ENCODE data around the gene PCDHA2. TPM values are rescaled to one million over a fixed set of nuclear protein-coding genes. Genes with fewer than 3 reads are reported as not detected.

PCDHA2 gene
- total RNA-seq = not detected in 2 replicates

GRCh38 chr5:140794595-140795258 is at the start of gene PCDHA2:
TSS of gene PCDHA2 (plus strand) at chr5:140794852.

GRCh38 chr5:140785905-140786686 is 8.6 kb upstream of the PCDHA2 start, which contains the start of gene PCDHA1:
TSS of gene PCDHA1 (plus strand) at chr5:140786140.

DNA sequence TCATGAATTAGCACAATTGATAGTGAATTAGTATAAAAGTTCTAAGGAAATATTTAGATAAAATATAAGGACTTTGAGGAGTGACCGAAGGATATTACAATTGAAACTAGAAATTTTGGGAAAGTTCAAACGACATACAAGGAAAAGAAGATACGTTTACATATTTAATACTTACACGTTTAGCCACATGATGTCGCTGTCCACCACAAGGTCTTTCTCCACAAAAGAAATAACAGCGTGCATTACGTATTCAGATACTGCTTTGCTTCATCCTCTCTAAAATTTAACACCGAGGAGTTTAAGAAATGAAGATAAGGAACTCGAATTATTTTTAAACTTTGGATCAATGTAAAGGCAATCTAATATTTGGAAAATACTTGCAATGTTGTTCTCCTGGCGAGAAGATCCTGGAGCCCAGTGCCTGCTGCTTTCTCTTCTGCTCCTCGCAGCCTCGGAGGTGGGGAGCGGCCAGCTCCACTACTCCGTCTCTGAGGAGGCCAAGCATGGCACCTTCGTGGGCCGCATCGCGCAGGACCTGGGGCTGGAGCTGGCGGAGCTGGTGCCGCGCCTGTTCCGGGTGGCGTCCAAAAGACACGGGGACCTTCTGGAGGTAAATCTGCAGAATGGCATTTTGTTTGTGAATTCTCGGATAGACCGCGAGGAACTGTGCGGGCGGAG is 6.3 kb downstream of the PCDHA2 start, which contains the start of gene PCDHA3:
PCDHA3 (plus strand) TSS at position 242 of the 678 bp plus-strand sequence.

GRCh38 chr5:140806834-140807775 is 12.5 kb downstream of the PCDHA2 start, which contains the start of gene PCDHA4:
TSS of gene PCDHA4 (plus strand) at chr5:140807068.

GRCh38 chr5:140821375-140822280 is 27.0 kb downstream of the PCDHA2 start, which contains the start of gene PCDHA5:
TSS of gene PCDHA5 (plus strand) at chr5:140821613.

DNA sequence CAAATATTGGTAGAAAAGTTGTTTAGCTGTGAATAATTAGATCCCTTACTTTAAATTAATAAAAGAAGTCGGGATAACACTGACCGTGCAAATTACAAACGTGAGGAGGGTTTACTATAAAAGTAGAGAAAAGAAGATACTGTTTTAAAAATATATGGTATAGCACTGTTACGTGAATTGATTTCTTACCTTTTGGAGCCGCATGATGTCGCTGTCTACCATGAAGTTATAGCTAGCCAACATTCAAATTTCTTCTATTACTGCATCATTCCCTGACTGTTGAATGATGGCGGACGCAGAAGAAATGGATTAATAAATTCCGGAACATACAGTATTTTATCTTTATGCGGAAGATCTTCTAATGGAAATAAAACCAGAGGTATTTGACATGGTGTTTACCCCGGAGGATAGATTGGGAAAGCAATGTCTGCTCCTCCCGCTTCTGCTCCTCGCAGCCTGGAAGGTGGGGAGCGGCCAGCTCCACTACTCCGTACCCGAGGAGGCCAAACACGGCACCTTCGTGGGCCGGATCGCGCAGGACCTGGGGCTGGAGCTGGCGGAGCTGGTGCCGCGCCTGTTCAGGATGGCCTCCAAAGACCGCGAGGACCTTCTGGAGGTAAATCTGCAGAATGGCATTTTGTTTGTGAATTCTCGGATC is 33.2 kb downstream of the PCDHA2 start, which contains the start of gene PCDHA6:
PCDHA6 (plus strand) TSS at position 257 of the 658 bp plus-strand sequence; CDS start at position 389, 132 bp downstream.

GRCh38 chr5:140833993-140834392 is 39.3 kb downstream of the PCDHA2 start, which contains the start of gene PCDHA7:
TSS of gene PCDHA7 (plus strand) at chr5:140834269. CDS start at chr5:140834384, 115 bp downstream.

GRCh38 chr5:140840978-140841962 is 46.6 kb downstream of the PCDHA2 start, which contains the start of gene PCDHA8:
TSS of gene PCDHA8 (plus strand) at chr5:140841187. CDS start at chr5:140841322, 135 bp downstream.

Other genes starting within 250 kb of the PCDHA2 start
- gene EIF4EBP3, start 247.2 kb upstream of the PCDHA2 start, total RNA-seq = 6.4 and 7.2 TPM in 2 replicates
- gene SRA1, start 237.4 kb upstream of the PCDHA2 start, total RNA-seq = 40.8 and 58.3 TPM in 2 replicates
- gene APBB3, start 230.3 kb upstream of the PCDHA2 start, total RNA-seq = 5.0 and 7.7 TPM in 2 replicates
- 37.6 and 43.4 TPM in 2 replicates for gene SLC35A4, start 230.0 kb upstream of the PCDHA2 start, total RNA-seq
- 0.08 and 0.76 TPM in 2 replicates for gene CD14, start 161.7 kb upstream of the PCDHA2 start, total RNA-seq
- 27.4 and 28.1 TPM in 2 replicates for gene TMCO6, start 155.4 kb upstream of the PCDHA2 start, total RNA-seq
- gene NDUFA2, start 147.2 kb upstream of the PCDHA2 start, total RNA-seq = 44.7 and 60.0 TPM in 2 replicates
- 63.2 and 93.5 TPM in 2 replicates for gene IK, start 147.0 kb upstream of the PCDHA2 start, total RNA-seq
- 14.7 and 16.0 TPM in 2 replicates for gene WDR55, start 129.9 kb upstream of the PCDHA2 start, total RNA-seq
- 0.78 and 1.6 TPM in 2 replicates for gene DND1, start 121.3 kb upstream of the PCDHA2 start, total RNA-seq
- 63.0 and 96.6 TPM in 2 replicates for gene HARS1, start 103.5 kb upstream of the PCDHA2 start, total RNA-seq
- gene HARS2, start 103.4 kb upstream of the PCDHA2 start, total RNA-seq = 26.0 and 27.2 TPM in 2 replicates
- gene ZMAT2, start 94.4 kb upstream of the PCDHA2 start, total RNA-seq = 29.0 and 31.2 TPM in 2 replicates
- gene PCDHA1, start 8.7 kb upstream of the PCDHA2 start, total RNA-seq = not detected in 2 replicates
- gene PCDHA3, start 6.2 kb downstream of the PCDHA2 start, total RNA-seq = not detected in 2 replicates
- gene PCDHA4, start 12.2 kb downstream of the PCDHA2 start, total RNA-seq = not detected in 2 replicates
- not detected in 2 replicates for gene PCDHA5, start 26.8 kb downstream of the PCDHA2 start, total RNA-seq
- 0.16 TPM in 1 of 2 replicates, not detected in the other for gene PCDHA6, start 33.1 kb downstream of the PCDHA2 start, total RNA-seq
- gene PCDHA7, start 39.4 kb downstream of the PCDHA2 start, total RNA-seq = not detected in 2 replicates
- gene PCDHA8, start 46.3 kb downstream of the PCDHA2 start, total RNA-seq = not detected in 2 replicates
- not detected in 2 replicates for gene PCDHA9, start 53.5 kb downstream of the PCDHA2 start, total RNA-seq
- gene PCDHA10, start 61.0 kb downstream of the PCDHA2 start, total RNA-seq = not detected in 2 replicates
- under 0.01 TPM in 1 of 2 replicates, not detected in the other for gene PCDHA11, start 74.1 kb downstream of the PCDHA2 start, total RNA-seq
- gene PCDHA12, start 80.5 kb downstream of the PCDHA2 start, total RNA-seq = not detected in 2 replicates
- not detected in 2 replicates for gene PCDHA13, start 87.3 kb downstream of the PCDHA2 start, total RNA-seq
- 0.16 and 0.61 TPM in 2 replicates for gene PCDHAC1, start 131.4 kb downstream of the PCDHA2 start, total RNA-seq
- 1.1 and 1.3 TPM in 2 replicates for gene PCDHAC2, start 171.6 kb downstream of the PCDHA2 start, total RNA-seq

Data from hair follicular keratinocyte (primary cell).